ENCODE data around the gene ARID2. TPM values are rescaled to one million over a fixed set of nuclear protein-coding genes. Genes with fewer than 3 reads are reported as not detected.

ARID2 gene
- total and polyA plus RNA-seq, 10 donors = 5.7 to 59.6 (median 42.6) TPM

GRCh38 chr12:45863332-45863731 is 133.8 kb downstream of the ARID2 start:
- no peaks in the 10 kb centered on the region for H3K27me3 ChIP-seq (replicated peaks in 1 of 7)
- TF ChIP-seq POLR2AphosphoS5 (IDR thresholded peaks at IDR 0.05) (no peak), CTCF (IDR thresholded peaks at IDR 0.05 in 8 of 11, conservative IDR thresholded peaks at IDR 0.05 in 3 of 11) (no peak), POLR2A (IDR thresholded peaks at IDR 0.05) (no peak)
- WGBS, 5 donors = 89 to 94% (median 94%) methylated on average over 2 of the region's 2 CpGs
- no peaks in the 10 kb centered on the region for H3K4me1 ChIP-seq
- intact Hi-C loops (cut with DNase I; ENCODE audit: low total_unique reads) = no loop called here
- no peaks in the 10 kb centered on the region for H3K9me3 ChIP-seq
- no peak overlapping the region for H3K4me3 ChIP-seq
- H3K36me3 ChIP-seq = peaks cover 0 to 80% (median 20%) of the 10 kb centered on the region in 6 donors
- no peak overlapping the region for H3K27ac ChIP-seq
- DNase-seq = no peak

- WGBS, 5 donors = 88 to 98% (median 98%) methylated on average over 1 of the region's 1 CpG
- no peak for DNase-seq
- no peaks in the 10 kb centered on the region for H3K27me3 ChIP-seq (replicated peaks in 1 of 7)
- peaks cover 0 to 92% (median 28%) of the 10 kb centered on the region in 6 donors for H3K36me3 ChIP-seq
- TF ChIP-seq POLR2AphosphoS5 (IDR thresholded peaks at IDR 0.05) (no peak), POLR2A (IDR thresholded peaks at IDR 0.05) (no peak), CTCF (IDR thresholded peaks at IDR 0.05 in 8 of 11, conservative IDR thresholded peaks at IDR 0.05 in 3 of 11) (no peak)
- H3K4me3 ChIP-seq = no peak overlapping the region
- H3K4me1 ChIP-seq = peaks cover 0 to 2% (median 0%) of the 10 kb centered on the region in 6 donors
- no peaks in the 10 kb centered on the region for H3K9me3 ChIP-seq
- intact Hi-C loops (cut with DNase I; ENCODE audit: low total_unique reads) = no loop called here
- H3K27ac ChIP-seq = no peak overlapping the region
These were observed 136.8 kb downstream of the ARID2 start for GRCh38 chr12:45866299-45866698.

DNA sequence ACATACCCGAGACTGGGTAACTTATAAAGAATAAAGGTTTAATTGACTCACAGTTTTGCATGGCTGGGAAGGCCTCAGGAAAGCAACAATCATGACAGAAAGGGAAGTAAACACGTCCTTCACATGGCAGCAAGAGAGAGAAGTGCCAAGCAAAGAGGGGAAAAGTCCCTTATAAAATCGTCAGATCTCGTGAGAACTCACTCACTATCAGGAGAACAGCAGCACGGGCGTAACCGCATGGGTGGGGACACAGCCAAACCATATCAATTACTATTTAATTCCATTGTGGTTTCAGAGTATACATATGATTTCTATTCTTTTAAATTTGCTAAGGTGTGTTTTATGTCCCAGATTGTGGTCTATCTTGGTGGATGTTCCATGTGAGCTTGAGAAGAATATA is 142.9 kb downstream of the ARID2 start:
- Histone ChIP-seq H3K9me3 (no peaks in the 10 kb centered on the region), H3K4me1 (peaks cover 0 to 12% (median 0%) of the 10 kb centered on the region in 6 donors), H3K4me3 (no peak overlapping the region), H3K27ac (peak overlapping the region in 1 of 8 donors; percentile 19), H3K27me3 (replicated peaks in 1 of 7) (no peaks in the 10 kb centered on the region), H3K36me3 (peaks cover 0 to 89% (median 34%) of the 10 kb centered on the region in 6 donors)
- 67 to 76% (median 72%) methylated on average over 7 of the region's 7 CpGs for WGBS, 5 donors
- no peak for TF ChIP-seq POLR2A (IDR thresholded peaks at IDR 0.05)
- TF ChIP-seq POLR2AphosphoS5 (IDR thresholded peaks at IDR 0.05) = no peak
- no peak for TF ChIP-seq CTCF (IDR thresholded peaks at IDR 0.05 in 8 of 11, conservative IDR thresholded peaks at IDR 0.05 in 3 of 11)
- no peak for DNase-seq
- intact Hi-C loops (cut with DNase I; ENCODE audit: low total_unique reads) = no loop called here

GRCh38 chr12:45877069-45877468 is 147.6 kb downstream of the ARID2 start:
- peaks cover 0 to 77% (median 26%) of the 10 kb centered on the region in 6 donors for H3K36me3 ChIP-seq
- H3K27me3 ChIP-seq (replicated peaks in 1 of 7) = no peaks in the 10 kb centered on the region
- no peak overlapping the region for H3K4me3 ChIP-seq
- no peaks in the 10 kb centered on the region for H3K9me3 ChIP-seq
- TF ChIP-seq POLR2A (IDR thresholded peaks at IDR 0.05) = no peak
- intact Hi-C loops (cut with DNase I; ENCODE audit: low total_unique reads) = no loop called here
- DNase-seq = no peak
- no peak overlapping the region for H3K27ac ChIP-seq
- H3K4me1 ChIP-seq = peaks cover 4 to 34% (median 17%) of the 10 kb centered on the region in 6 donors
- WGBS, 5 donors = 95 to 99% (median 97%) methylated on average over 5 of the region's 5 CpGs
